ENCODE results near the gene DYNLT2. TPM values are rescaled to one million over a fixed set of nuclear protein-coding genes. Genes with fewer than 3 reads are reported as not detected.

The DYNLT2 gene
- polyA plus RNA-seq, 1 of the 3 experiments (the other 2 are of a cell fraction) = 0.81 TPM

DNA sequence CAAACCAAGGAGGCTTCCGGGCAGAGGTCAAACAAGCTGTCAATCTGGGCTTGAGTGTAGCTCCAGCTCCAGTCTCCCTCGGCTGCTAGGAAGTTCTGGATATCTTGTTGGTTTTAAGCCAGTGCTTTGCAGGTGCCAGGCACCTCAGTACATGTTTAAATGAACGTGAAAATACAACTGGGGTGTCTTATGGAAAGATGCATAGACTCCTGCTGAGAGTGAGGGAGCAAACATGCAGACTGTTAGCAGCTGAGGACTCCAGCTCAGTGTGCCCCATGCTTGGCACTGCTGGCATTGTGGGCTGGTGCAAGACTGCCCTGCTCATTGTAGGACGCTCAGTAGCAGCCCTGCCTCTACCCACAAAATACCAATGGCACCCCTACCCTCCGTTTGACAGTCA, 28.5 kb upstream of the DYNLT2 start:
- no peaks in the 10 kb centered on the region for H3F3A ChIP-seq (replicated peaks; ENCODE audit: insufficient read depth)
- H3K27ac ChIP-seq (ENCODE audit: low read depth in 2 of 2, low read length in 1 of 2) = no peak overlapping the region
- peaks cover 3 to 36% of the 10 kb centered on the region in 2 experiments for H3K36me3 ChIP-seq (replicated peaks in 1 of 2; ENCODE audit: control insufficient read depth in 1 of 2, insufficient read depth in 2 of 2, low read length in 1 of 2)
- DNase-seq = no peak
- H3K4me1 ChIP-seq (ENCODE audit: control insufficient read depth in 1 of 2, insufficient read depth in 2 of 2, low read depth in 1 of 2, low read length in 1 of 2) = no peaks in the 10 kb centered on the region
- no peaks in the 10 kb centered on the region for H3K9me2 ChIP-seq
- no peak overlapping the region for H3K4me2 ChIP-seq
- no peak overlapping the region for H3K9ac ChIP-seq
- H4K20me1 ChIP-seq (ENCODE audit: insufficient read depth) = no peaks in the 10 kb centered on the region
- no peaks in the 10 kb centered on the region for H3K79me2 ChIP-seq (ENCODE audit: insufficient read depth)
- H2AFZ ChIP-seq (ENCODE audit: low read depth) = no peak overlapping the region
- H3K27me3 ChIP-seq (ENCODE audit: insufficient read depth) = no peaks in the 10 kb centered on the region
- CTCF ChIA-PET = interaction anchor here (1.4 kb wide), 1 partner anchor 52 kb away, joined by 4 read pairs; no protein-coding TSS in a partner anchor
- no peak overlapping the region for H3K4me3 ChIP-seq (ENCODE audit: low read depth in 2 of 2, low read length in 1 of 2)
- TF ChIP-seq RAD21 (IDR thresholded peaks at IDR 0.05; ENCODE audit: low read length) (no peak), MXI1 (IDR thresholded peaks at IDR 0.05; ENCODE audit: low read depth, low read length) (no peak), POLR2AphosphoS5 (IDR thresholded peaks at IDR 0.05; ENCODE audit: low read depth, low read length) (no peak), SMC3 (IDR thresholded peaks at IDR 0.05; ENCODE audit: low read depth, low read length) (no peak), YY1 (IDR thresholded peaks at IDR 0.05; ENCODE audit: low read depth) (no peak), RXRA (IDR thresholded peaks at IDR 0.05; ENCODE audit: borderline replicate concordance, low read depth) (no peak), RFX5 (IDR thresholded peaks at IDR 0.05; ENCODE audit: low read length) (no peak), JUND (IDR thresholded peaks at IDR 0.05) (no peak), MEF2A (IDR thresholded peaks at IDR 0.05; ENCODE audit: borderline replicate concordance, low read depth) (no peak)
- TF ChIP-seq, protein P1, sequence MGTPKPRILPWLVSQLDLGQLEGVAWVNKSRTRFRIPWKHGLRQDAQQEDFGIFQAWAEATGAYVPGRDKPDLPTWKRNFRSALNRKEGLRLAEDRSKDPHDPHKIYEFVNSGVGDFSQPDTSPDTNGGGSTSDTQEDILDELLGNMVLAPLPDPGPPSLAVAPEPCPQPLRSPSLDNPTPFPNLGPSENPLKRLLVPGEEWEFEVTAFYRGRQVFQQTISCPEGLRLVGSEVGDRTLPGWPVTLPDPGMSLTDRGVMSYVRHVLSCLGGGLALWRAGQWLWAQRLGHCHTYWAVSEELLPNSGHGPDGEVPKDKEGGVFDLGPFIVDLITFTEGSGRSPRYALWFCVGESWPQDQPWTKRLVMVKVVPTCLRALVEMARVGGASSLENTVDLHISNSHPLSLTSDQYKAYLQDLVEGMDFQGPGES (IDR thresholded peaks at IDR 0.05; ENCODE audit: low read depth, low read length) = no peak
- TF ChIP-seq, protein P2, sequence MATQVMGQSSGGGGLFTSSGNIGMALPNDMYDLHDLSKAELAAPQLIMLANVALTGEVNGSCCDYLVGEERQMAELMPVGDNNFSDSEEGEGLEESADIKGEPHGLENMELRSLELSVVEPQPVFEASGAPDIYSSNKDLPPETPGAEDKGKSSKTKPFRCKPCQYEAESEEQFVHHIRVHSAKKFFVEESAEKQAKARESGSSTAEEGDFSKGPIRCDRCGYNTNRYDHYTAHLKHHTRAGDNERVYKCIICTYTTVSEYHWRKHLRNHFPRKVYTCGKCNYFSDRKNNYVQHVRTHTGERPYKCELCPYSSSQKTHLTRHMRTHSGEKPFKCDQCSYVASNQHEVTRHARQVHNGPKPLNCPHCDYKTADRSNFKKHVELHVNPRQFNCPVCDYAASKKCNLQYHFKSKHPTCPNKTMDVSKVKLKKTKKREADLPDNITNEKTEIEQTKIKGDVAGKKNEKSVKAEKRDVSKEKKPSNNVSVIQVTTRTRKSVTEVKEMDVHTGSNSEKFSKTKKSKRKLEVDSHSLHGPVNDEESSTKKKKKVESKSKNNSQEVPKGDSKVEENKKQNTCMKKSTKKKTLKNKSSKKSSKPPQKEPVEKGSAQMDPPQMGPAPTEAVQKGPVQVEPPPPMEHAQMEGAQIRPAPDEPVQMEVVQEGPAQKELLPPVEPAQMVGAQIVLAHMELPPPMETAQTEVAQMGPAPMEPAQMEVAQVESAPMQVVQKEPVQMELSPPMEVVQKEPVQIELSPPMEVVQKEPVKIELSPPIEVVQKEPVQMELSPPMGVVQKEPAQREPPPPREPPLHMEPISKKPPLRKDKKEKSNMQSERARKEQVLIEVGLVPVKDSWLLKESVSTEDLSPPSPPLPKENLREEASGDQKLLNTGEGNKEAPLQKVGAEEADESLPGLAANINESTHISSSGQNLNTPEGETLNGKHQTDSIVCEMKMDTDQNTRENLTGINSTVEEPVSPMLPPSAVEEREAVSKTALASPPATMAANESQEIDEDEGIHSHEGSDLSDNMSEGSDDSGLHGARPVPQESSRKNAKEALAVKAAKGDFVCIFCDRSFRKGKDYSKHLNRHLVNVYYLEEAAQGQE (IDR thresholded peaks at IDR 0.05; ENCODE audit: low read depth, low read length) = no peak
- TF ChIP-seq, protein P3, sequence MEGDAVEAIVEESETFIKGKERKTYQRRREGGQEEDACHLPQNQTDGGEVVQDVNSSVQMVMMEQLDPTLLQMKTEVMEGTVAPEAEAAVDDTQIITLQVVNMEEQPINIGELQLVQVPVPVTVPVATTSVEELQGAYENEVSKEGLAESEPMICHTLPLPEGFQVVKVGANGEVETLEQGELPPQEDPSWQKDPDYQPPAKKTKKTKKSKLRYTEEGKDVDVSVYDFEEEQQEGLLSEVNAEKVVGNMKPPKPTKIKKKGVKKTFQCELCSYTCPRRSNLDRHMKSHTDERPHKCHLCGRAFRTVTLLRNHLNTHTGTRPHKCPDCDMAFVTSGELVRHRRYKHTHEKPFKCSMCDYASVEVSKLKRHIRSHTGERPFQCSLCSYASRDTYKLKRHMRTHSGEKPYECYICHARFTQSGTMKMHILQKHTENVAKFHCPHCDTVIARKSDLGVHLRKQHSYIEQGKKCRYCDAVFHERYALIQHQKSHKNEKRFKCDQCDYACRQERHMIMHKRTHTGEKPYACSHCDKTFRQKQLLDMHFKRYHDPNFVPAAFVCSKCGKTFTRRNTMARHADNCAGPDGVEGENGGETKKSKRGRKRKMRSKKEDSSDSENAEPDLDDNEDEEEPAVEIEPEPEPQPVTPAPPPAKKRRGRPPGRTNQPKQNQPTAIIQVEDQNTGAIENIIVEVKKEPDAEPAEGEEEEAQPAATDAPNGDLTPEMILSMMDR (IDR thresholded peaks at IDR 0.05) = no peak
- TF ChIP-seq, protein P4, sequence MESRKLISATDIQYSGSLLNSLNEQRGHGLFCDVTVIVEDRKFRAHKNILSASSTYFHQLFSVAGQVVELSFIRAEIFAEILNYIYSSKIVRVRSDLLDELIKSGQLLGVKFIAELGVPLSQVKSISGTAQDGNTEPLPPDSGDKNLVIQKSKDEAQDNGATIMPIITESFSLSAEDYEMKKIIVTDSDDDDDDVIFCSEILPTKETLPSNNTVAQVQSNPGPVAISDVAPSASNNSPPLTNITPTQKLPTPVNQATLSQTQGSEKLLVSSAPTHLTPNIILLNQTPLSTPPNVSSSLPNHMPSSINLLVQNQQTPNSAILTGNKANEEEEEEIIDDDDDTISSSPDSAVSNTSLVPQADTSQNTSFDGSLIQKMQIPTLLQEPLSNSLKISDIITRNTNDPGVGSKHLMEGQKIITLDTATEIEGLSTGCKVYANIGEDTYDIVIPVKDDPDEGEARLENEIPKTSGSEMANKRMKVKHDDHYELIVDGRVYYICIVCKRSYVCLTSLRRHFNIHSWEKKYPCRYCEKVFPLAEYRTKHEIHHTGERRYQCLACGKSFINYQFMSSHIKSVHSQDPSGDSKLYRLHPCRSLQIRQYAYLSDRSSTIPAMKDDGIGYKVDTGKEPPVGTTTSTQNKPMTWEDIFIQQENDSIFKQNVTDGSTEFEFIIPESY (IDR thresholded peaks at IDR 0.05; ENCODE audit: borderline replicate concordance, low read depth) = no peak
- H3K9me3 ChIP-seq = no peaks in the 10 kb centered on the region
- POLR2A ChIA-PET = no interaction called here
- WGBS (ENCODE audit: low lambda C conversion rate) = 64% methylated on average over 4 of the region's 5 CpGs
